GM15510 (cell line): Measurements from ENCODE around the gene RYR2.

ENCODE experiments used
- POLR2A ChIP-seq: IDR thresholded peaks from 3 replicates; pipeline ENCODE4 v1.6.1; 2011; ENCODE audit warnings: borderline replicate concordance; ENCODE audit not compliant: insufficient read length; ENCODE audit errors: extremely low read depth

Gene RYR2

GRCh38 chr1:237279629-237280028, 237.6 kb downstream of the RYR2 start:
- TF ChIP-seq POLR2A = no peak

- no peak for TF ChIP-seq POLR2A
Observed at GRCh38 chr1:237281481-237281880, 239.5 kb downstream of the RYR2 start.

DNA sequence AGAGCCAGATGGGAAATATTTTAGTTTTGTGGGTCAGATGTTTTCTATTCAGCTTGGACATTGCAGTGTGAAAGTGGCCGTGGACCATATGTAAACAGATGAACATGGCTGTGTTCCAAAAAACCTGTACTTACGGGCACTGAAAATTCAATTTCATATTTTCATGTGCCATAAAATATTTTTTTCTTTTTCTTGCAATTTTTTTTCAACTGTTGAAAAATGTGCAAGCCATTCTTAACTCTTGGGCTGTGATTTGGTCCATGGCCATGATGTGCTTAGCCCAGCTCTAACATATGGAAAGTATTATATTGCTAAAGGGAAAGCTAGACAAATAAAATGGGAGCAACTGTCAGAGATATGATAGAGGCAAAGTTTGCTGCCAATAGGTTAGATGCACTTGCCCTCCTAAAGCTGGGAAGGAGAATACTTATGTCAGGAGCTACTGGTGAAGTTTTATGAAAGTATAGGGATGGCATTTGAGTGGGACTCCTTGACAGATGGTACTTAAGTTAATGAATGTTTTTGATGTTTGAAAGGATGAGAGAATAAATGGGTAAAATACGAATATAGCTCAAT, 240.3 kb downstream of the RYR2 start:
- no peak for TF ChIP-seq POLR2A

- TF ChIP-seq POLR2A = no peak
Observed at GRCh38 chr1:237287876-237288521, 246.0 kb downstream of the RYR2 start.

- no peak for TF ChIP-seq POLR2A
Observed at GRCh38 chr1:237293804-237294203, 251.8 kb downstream of the RYR2 start.

DNA sequence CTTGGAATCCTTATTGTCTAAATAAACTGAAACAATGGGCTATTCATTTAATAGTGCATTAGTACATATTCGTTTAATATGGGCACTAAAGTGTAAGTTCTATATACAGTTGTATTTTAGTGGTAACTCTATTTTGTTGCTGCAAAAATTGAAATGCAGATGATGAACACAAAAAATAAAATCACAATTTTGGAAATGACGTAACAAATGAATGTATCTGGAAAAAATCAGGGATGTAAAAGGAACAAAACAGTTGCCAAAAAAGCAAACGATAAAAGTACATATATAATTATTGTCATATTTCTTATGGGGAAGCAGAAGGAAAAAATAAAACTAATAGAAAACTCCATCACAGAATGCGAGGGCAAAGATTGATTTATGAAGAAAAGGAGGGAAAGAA, 254.9 kb downstream of the RYR2 start:
- TF ChIP-seq POLR2A = no peak

GRCh38 chr1:237300642-237301041, 258.7 kb downstream of the RYR2 start:
- no peak for TF ChIP-seq POLR2A

DNA sequence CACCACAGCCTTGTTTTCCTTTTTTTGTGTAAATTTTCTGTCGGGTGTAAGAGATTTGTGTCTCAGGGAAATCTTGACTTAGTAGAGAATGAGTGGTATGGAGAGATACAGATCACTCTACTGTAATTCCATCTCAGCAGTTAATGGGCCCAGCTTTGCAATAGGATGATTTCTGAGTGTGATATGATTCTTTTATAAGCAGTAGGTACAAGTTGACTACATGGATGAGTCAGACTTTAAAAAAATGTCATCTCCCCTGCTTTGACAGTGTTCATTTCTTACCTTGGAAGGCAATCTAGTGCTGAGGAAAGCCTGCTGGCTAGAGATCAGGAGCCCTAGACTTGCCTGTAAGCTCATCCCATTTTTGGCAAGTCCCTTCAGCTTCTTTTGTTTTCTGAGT, 261.9 kb downstream of the RYR2 start:
- no peak for TF ChIP-seq POLR2A

GRCh38 chr1:237306726-237307125, 264.7 kb downstream of the RYR2 start:
- TF ChIP-seq POLR2A = no peak

DNA sequence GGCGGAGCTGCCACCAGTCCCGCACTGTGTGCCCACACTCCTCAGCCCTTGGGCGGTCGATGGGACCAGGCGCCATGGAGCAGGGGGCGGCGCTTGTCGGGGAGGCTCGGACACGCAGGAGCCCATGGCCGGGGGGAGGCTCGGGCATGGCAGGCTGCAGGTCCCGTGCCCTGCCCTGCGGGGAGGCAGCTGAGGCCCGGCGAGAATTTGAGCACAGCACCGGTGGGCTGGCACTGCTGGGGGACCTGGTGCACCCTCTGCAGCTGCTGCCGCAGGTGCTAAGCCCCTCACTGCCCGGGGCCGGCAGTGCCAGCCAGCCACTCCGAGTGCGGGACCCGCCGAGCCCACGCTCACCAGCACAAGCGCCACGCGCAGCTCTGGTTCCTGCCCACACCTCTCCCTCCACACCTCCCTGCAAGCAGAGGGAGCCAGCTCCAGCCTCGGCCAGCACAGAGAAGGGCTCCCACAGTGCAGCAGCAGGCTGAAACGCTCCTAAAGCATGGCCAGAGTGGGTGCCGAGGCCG, 267.7 kb downstream of the RYR2 start:
- TF ChIP-seq POLR2A = no peak

DNA sequence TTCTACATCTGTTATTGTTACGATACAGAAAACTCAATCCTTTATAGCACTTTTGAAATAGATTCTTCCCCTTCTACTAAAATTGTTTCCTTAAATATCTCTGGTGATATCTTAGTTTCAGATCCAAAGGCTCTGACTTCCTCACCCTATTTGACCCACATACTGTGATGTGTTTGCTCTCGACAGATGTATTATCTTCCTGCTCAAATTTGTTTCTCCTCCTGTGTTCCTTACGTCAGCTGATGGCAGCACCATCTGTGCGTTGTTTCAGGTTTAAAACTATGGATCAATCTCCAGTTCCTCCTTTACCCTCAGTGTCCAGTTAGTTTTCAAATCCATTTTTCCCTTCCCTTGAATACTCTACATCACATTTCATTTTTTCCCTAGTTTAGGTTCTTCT, 274.4 kb downstream of the RYR2 start:
- no peak for TF ChIP-seq POLR2A

GRCh38 chr1:237318748-237319147, 276.8 kb downstream of the RYR2 start:
- TF ChIP-seq POLR2A = no peak

DNA sequence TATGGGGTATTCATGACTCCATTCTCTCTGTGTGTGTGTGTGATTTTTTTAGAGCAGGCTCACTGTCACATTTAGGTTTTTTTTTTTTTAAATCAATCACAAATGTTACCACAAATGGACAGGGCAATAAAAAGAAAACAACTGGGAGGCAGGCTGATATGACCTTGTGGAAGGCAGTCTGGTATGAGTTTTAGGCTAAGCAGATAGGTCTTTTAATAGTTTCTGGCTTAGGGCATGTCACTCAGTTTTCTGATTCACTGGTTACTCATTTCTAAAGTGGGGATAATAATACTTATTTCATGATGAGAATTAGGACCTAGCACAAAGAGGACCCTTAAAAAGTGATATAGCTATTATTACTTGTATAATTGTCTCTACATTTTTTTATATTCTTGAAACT, 278.9 kb downstream of the RYR2 start:
- TF ChIP-seq POLR2A = no peak

- TF ChIP-seq POLR2A = no peak
Observed at GRCh38 chr1:237324226-237324625, 282.2 kb downstream of the RYR2 start.

DNA sequence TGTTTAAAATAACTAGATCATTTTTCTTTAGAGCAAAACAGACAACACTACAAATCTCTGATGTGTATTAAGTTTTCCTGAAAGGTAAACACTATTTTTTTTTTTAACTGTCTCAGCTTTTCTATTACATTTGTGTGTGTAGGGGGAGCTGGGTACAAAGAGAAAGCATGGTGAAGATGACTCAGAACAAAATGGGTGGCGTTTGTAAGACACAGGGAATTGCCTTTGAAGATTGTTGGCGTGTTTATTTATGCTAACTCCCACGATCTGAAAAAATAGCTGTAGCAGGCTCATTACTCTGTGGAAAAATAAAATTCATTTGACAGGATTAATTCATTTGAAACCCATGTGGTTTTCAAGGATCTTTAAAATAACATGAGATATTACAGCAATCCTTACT, 285.1 kb downstream of the RYR2 start:
- TF ChIP-seq POLR2A = no peak

- no peak for TF ChIP-seq POLR2A
Observed at GRCh38 chr1:237340892-237341291, 298.9 kb downstream of the RYR2 start.
